ENCODE data around the gene SELENON. TPM values are rescaled to one million over a fixed set of nuclear protein-coding genes. Genes with fewer than 3 reads are reported as not detected.
A peak's percentile ranks its signal among the peaks of the same experiment; 100 is the strongest.

The SELENON gene
- total RNA-seq, 1 experiment from 2014 or later = 90.9 TPM

GRCh38 chr1:25862785-25863485 is 62.9 kb downstream of the SELENON start:
- no peak overlapping the region for H4K91ac ChIP-seq (ENCODE audit: insufficient read length, low read depth, low read length)
- no peak overlapping the region for H3K9ac ChIP-seq (ENCODE audit: extremely low read depth, insufficient read length, low read length)
- H3K14ac ChIP-seq (ENCODE audit: insufficient read depth, low read length) = no peak overlapping the region
- H3K27ac ChIP-seq (ENCODE audit: insufficient read length, low read depth, low read length) = no peak overlapping the region
- no peak overlapping the region for H3K18ac ChIP-seq (ENCODE audit: insufficient read length, low read depth, low read length)
- H3T11ph ChIP-seq (ENCODE audit: low read length) = no peak overlapping the region
- Mint-ChIP-seq H3K27ac (peak overlapping the region in 2 of 3 experiments; percentile 28 to 68; a peak in 2 of 7 replicates), H3K4me1 (peaks cover 22 to 30% of the 10 kb centered on the region in 2 experiments), H3K36me3 (ENCODE audit: insufficient read depth in 1 of 3, low read depth in 3 of 3) (peaks cover 0 to 13% (median 12%) of the 10 kb centered on the region in 3 experiments; a peak in 4 of 7 replicates), H3K4me3 (no peak overlapping the region; a peak in 1 of 5 replicates), H3K9me3 (no peaks in the 10 kb centered on the region), H3K27me3 (ENCODE audit: low read depth) (no peaks in the 10 kb centered on the region)
- no peaks in the 10 kb centered on the region for H3K27me3 ChIP-seq (ENCODE audit: insufficient read depth, low read length)
- peaks cover 16% of the 10 kb centered on the region for H3K23me2 ChIP-seq (ENCODE audit: insufficient read length, low read depth, low read length, poor library complexity, severe bottlenecking)
- peaks cover 6% of the 10 kb centered on the region; the same call in 1 of the 2 replicates for H3K79me2 ChIP-seq (ENCODE audit: insufficient read depth, low read length)
- H4K20me1 ChIP-seq (ENCODE audit: control insufficient read depth, insufficient read depth, insufficient read length) = no peaks in the 10 kb centered on the region
- no peak for TF ChIP-seq CTCF (conservative IDR thresholded peaks at IDR 0.05)
- H2AK5ac ChIP-seq (ENCODE audit: insufficient read length, low read length) = no peak overlapping the region
- no peaks in the 10 kb centered on the region for H3K9me3 ChIP-seq (ENCODE audit: control insufficient read depth, low read depth, low read length)
- peaks cover 5% of the 10 kb centered on the region; the same call in 1 of the 2 replicates for H3K4me1 ChIP-seq (ENCODE audit: insufficient read depth, low read length)
- H3K4ac ChIP-seq (ENCODE audit: low read depth, low read length) = no peak overlapping the region
- H2BK15ac ChIP-seq (ENCODE audit: low read depth, low read length) = no peak overlapping the region
- H3K79me1 ChIP-seq (ENCODE audit: insufficient read depth, low read depth, low read length, poor library complexity, severe bottlenecking) = no peaks in the 10 kb centered on the region
- no CpG with 5 or more reads among the region's 20 CpGs for WGBS (ENCODE audit: extremely low coverage, insufficient read length, low lambda C conversion rate)
- H3K23ac ChIP-seq (ENCODE audit: insufficient read length, low read depth, low read length) = no peak overlapping the region
- no peak overlapping the region for H2BK5ac ChIP-seq (ENCODE audit: insufficient read length, low read length)
- H3K56ac ChIP-seq (ENCODE audit: insufficient read length, low read depth, low read length) = no peak overlapping the region
- H4K8ac ChIP-seq (replicated peaks; ENCODE audit: insufficient read length, low read depth, low read length) = no peak overlapping the region
- H2BK20ac ChIP-seq (ENCODE audit: low read depth, low read length, poor library complexity, severe bottlenecking) = no peak overlapping the region
- no peak overlapping the region for H3K4me2 ChIP-seq (ENCODE audit: insufficient read depth, insufficient read length, low read length)
- H2BK120ac ChIP-seq (ENCODE audit: low read depth, low read length, poor library complexity, severe bottlenecking) = no peak overlapping the region
- H2BK12ac ChIP-seq (ENCODE audit: insufficient read length, low read depth, low read length) = no peak overlapping the region
- H2AFZ ChIP-seq (ENCODE audit: low read length) = no peak overlapping the region
- H4K5ac ChIP-seq (ENCODE audit: insufficient read length, low read depth, low read length) = no peak overlapping the region
- DNase-seq = no peak

Measured in H9 (cell line).